Measurements from ENCODE around the gene HTR4.
A peak's percentile ranks its signal among the peaks of the same experiment; 100 is the strongest.
"Not testable (repeated sequence)": the region's sequence is repeated elsewhere in the genome, so short reads cannot be mapped to it uniquely, and the experiment has no call there.

The HTR4 gene

DNA sequence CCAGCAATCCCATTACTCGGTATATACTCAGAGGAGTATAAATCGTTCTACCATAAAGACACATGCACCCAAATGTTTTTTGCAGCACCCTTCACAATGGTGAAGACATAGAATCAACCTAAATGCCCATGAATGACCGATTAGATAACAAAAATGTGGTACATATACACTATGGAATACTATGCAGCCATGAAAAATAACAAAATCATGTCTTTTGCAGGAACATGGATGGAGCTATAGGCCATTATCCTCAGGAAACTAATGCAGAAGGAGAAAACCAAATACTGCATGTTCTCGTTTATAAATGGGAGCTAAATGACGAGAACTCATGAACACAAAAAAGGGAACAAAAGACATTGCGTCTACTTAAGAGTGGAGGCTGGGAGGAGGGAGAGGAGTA is 114.5 kb downstream of the HTR4 start:
- no peak for DNase-seq
- no peaks in the 10 kb centered on the region for H3K9me3 ChIP-seq (ENCODE audit: severe bottlenecking)
- TF ChIP-seq, protein P1, sequence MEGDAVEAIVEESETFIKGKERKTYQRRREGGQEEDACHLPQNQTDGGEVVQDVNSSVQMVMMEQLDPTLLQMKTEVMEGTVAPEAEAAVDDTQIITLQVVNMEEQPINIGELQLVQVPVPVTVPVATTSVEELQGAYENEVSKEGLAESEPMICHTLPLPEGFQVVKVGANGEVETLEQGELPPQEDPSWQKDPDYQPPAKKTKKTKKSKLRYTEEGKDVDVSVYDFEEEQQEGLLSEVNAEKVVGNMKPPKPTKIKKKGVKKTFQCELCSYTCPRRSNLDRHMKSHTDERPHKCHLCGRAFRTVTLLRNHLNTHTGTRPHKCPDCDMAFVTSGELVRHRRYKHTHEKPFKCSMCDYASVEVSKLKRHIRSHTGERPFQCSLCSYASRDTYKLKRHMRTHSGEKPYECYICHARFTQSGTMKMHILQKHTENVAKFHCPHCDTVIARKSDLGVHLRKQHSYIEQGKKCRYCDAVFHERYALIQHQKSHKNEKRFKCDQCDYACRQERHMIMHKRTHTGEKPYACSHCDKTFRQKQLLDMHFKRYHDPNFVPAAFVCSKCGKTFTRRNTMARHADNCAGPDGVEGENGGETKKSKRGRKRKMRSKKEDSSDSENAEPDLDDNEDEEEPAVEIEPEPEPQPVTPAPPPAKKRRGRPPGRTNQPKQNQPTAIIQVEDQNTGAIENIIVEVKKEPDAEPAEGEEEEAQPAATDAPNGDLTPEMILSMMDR (IDR thresholded peaks at IDR 0.05; ENCODE audit: low read depth, low read length): no peak
- peaks cover 24% of the 10 kb centered on the region for H3K27me3 ChIP-seq (ENCODE audit: insufficient read depth, low read depth, severe bottlenecking)
- H3K4me3 ChIP-seq (ENCODE audit: low read depth, low read length): no peak overlapping the region
- H3K36me3 ChIP-seq: no peaks in the 10 kb centered on the region
- H3K27ac ChIP-seq: no peak overlapping the region

DNA sequence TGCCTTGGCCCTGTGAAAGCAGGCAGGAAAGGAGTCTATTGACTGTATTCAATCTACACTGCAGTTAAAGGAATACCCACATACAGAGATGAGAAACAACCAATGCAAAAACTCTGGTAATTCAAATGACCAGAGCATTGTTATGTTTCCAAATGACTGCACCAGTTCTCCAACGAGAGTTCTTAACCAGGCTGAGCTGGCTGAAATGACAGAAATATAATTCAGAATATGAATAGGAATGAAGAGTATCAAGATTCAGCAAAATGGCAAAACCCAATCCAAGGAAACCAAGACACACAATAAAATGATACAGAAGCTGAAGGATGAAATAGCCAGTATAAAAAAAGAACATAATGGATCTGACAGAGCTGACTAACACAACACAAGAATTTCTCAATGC is 119.1 kb downstream of the HTR4 start:
- H3K9me3 ChIP-seq (ENCODE audit: severe bottlenecking): peaks cover 1% of the 10 kb centered on the region
- H3K4me3 ChIP-seq (ENCODE audit: low read depth, low read length): no peak overlapping the region
- H3K36me3 ChIP-seq: no peaks in the 10 kb centered on the region
- H3K27ac ChIP-seq: no peak overlapping the region
- DNase-seq: no peak
- TF ChIP-seq, protein P1 (IDR thresholded peaks at IDR 0.05; ENCODE audit: low read depth, low read length): no peak
- peaks cover 14% of the 10 kb centered on the region for H3K27me3 ChIP-seq (ENCODE audit: insufficient read depth, low read depth, severe bottlenecking)

GRCh38 chr5:148532969-148533670 is 121.2 kb downstream of the HTR4 start:
- H3K27ac ChIP-seq: no peak overlapping the region
- DNase-seq: no peak
- H3K27me3 ChIP-seq (ENCODE audit: insufficient read depth, low read depth, severe bottlenecking): peaks cover 11% of the 10 kb centered on the region
- H3K4me3 ChIP-seq (ENCODE audit: low read depth, low read length): no peak overlapping the region
- no peaks in the 10 kb centered on the region for H3K36me3 ChIP-seq
- TF ChIP-seq, protein P1 (IDR thresholded peaks at IDR 0.05; ENCODE audit: low read depth, low read length): no peak
- H3K9me3 ChIP-seq (ENCODE audit: severe bottlenecking): peaks cover 10% of the 10 kb centered on the region

- not testable (repeated sequence) for H3K27ac ChIP-seq; H3K36me3 ChIP-seq; DNase-seq; H3K27me3 ChIP-seq (ENCODE audit: insufficient read depth, low read depth, severe bottlenecking); H3K4me3 ChIP-seq (ENCODE audit: low read depth, low read length)
- peaks cover 10% of the 10 kb centered on the region for H3K9me3 ChIP-seq (ENCODE audit: severe bottlenecking)
Observed at GRCh38 chr5:148529450-148529849, 124.9 kb downstream of the HTR4 start.

GRCh38 chr5:148524721-148525120 is 129.6 kb downstream of the HTR4 start:
- no peak overlapping the region for H3K27ac ChIP-seq
- peaks cover 4% of the 10 kb centered on the region for H3K27me3 ChIP-seq (ENCODE audit: insufficient read depth, low read depth, severe bottlenecking)
- peaks cover 4% of the 10 kb centered on the region for H3K9me3 ChIP-seq (ENCODE audit: severe bottlenecking)
- DNase-seq: no peak
- TF ChIP-seq, protein P1 (IDR thresholded peaks at IDR 0.05; ENCODE audit: low read depth, low read length): no peak
- no peaks in the 10 kb centered on the region for H3K36me3 ChIP-seq
- H3K4me3 ChIP-seq (ENCODE audit: low read depth, low read length): no peak overlapping the region

DNA sequence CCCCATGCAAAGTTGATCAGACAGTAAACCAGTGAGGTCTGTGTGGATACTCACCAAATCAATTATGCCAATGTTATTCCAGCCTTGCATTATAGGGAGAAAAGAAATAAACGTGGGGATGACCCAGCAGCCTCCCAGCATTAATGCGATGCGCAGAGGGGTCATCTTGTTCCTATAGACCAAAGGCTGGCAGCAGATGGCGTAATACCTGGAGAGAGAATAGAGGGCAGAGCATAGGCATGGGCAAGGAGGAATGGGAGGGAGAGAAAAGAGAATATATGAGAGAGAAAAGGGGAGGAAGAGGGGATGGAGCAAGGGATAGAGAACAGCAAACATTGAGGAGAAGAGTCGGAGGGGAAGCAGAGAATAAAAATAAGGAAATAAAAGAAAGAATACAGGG is 131.2 kb downstream of the HTR4 start:
- H3K4me3 ChIP-seq (ENCODE audit: low read depth, low read length): no peak overlapping the region
- TF ChIP-seq, protein P1 (IDR thresholded peaks at IDR 0.05; ENCODE audit: low read depth, low read length): no peak
- no peaks in the 10 kb centered on the region for H3K36me3 ChIP-seq
- DNase-seq: peak; percentile 7
- peaks cover 4% of the 10 kb centered on the region for H3K27me3 ChIP-seq (ENCODE audit: insufficient read depth, low read depth, severe bottlenecking)
- no peaks in the 10 kb centered on the region for H3K9me3 ChIP-seq (ENCODE audit: severe bottlenecking)
- no peak overlapping the region for H3K27ac ChIP-seq
